PC-9 (cell line): ENCODE measurements around the gene LARP4B. TPM values are rescaled to one million over a fixed set of nuclear protein-coding genes. Genes with fewer than 3 reads are reported as not detected.

Experiments used
- BruUV-seq: library from RNA; stranded (reverse); fragments of 400-500 nt; replicated peaks from 2 replicates; lab custom pipeline; 2021; lab: Mats Ljungman, UMichigan
- CTCF ChIA-PET: fragments of 300-600 bp; sonication (Branson Sonifier 250); formaldehyde crosslinking; loops from one replicate; lab custom pipeline; 2022; ENCODE audit warnings: antibody characterized with exemption; lab: Charles Lee
- POLR2A ChIA-PET: fragments of 300-600 bp; sonication (Branson Sonifier 250); formaldehyde crosslinking; loops from one replicate; lab custom pipeline; 2022; ENCODE audit warnings: antibody characterized with exemption; ENCODE audit not compliant: unreplicated experiment; lab: Charles Lee
- DNase-seq, 2 experiments: peaks; one replicate each; pipeline versions ENCODE4 v3.0.0 to v3.0.0-alpha.2; 2015 to 2022; ENCODE audit warnings: mixed read lengths in 1 of 2
- H2AFZ ChIP-seq: fragments of 200-600 bp; sonication (generic); 2 replicates; pipeline ENCODE4 v1.8.1; 2017; ENCODE audit warnings: antibody characterized with exemption
- H3F3A ChIP-seq: fragments of 200-600 bp; sonication (generic); 2 replicates; pipeline ENCODE4 v1.8.1; 2017; ENCODE audit warnings: antibody characterized with exemption, mild to moderate bottlenecking, low read depth; ENCODE audit not compliant: insufficient read depth
- H3K27ac ChIP-seq: fragments of 200-600 bp; sonication (generic); 2 replicates; pipeline ENCODE4 v1.6.1; 2016; ENCODE audit warnings: mixed run types
- H3K27me3 ChIP-seq: fragments of 200-600 bp; sonication (generic); 2 replicates; pipeline ENCODE4 v1.6.1; 2016; ENCODE audit warnings: low read depth, mixed run types; ENCODE audit not compliant: insufficient read depth
- H3K36me3 ChIP-seq: fragments of 200-600 bp; sonication (generic); 2 replicates; pipeline ENCODE4 v1.6.1; 2016; ENCODE audit warnings: low read depth, mixed run types
- H3K4me1 ChIP-seq: fragments of 200-600 bp; sonication (generic); replicated peaks from 2 replicates; pipeline ENCODE4 v1.6.1; 2016; ENCODE audit warnings: mixed run types; ENCODE audit not compliant: insufficient read depth
- H3K4me2 ChIP-seq: fragments of 200-600 bp; sonication (generic); 2 replicates; pipeline ENCODE4 v1.6.1; 2017; ENCODE audit warnings: mixed run types
- H3K4me3 ChIP-seq: fragments of 200-600 bp; sonication (generic); 2 replicates; pipeline ENCODE4 v1.6.1; 2016; ENCODE audit warnings: mixed run types
- H3K79me2 ChIP-seq: fragments of 200-600 bp; sonication (generic); 2 replicates; pipeline ENCODE4 v1.6.1; 2017; ENCODE audit warnings: low read depth, mixed run types
- H3K9me2 ChIP-seq: fragments of 200-600 bp; sonication (generic); 2 replicates; pipeline ENCODE4 v1.8.1; 2017; ENCODE audit warnings: mild to moderate bottlenecking; ENCODE audit not compliant: insufficient read depth
- H3K9me3 ChIP-seq: fragments of 200-600 bp; sonication (generic); 2 replicates; pipeline ENCODE4 v1.8.1; 2016; ENCODE audit warnings: low read depth; ENCODE audit not compliant: insufficient read depth
- H4K20me1 ChIP-seq: fragments of 200-600 bp; sonication (generic); 2 replicates; pipeline ENCODE4 v1.8.1; 2017; ENCODE audit not compliant: insufficient read depth
- EZH2 ChIP-seq: fragments of 200-600 bp; sonication (generic); IDR thresholded peaks from 2 replicates; pipeline ENCODE4 v1.8.0; 2017; ENCODE audit warnings: antibody characterized with exemption, low read depth
- intact Hi-C: fragments of 100-400 bp; cut with micrococcal nuclease; formaldehyde crosslinking; loops from one replicate; pipeline ENCODE4 v1.10.0; 2022; ENCODE audit not compliant: unreplicated experiment
- total RNA-seq: library from RNA; stranded (reverse); gene quantifications from 2 replicates; pipeline ENCODE4 v1.2.3, GENCODE V29; 2021
- TF ChIP-seq, protein P1 (sequence below): fragments of 200-600 bp; sonication (generic); conservative IDR thresholded peaks from 2 replicates; pipeline ENCODE4 v1.6.1; 2017; ENCODE audit warnings: mixed run types, antibody characterized with exemption, mild to moderate bottlenecking, moderate library complexity

Gene LARP4B
- total RNA-seq, 1 experiment from 2014 or later, result 93.4 TPM

DNA sequence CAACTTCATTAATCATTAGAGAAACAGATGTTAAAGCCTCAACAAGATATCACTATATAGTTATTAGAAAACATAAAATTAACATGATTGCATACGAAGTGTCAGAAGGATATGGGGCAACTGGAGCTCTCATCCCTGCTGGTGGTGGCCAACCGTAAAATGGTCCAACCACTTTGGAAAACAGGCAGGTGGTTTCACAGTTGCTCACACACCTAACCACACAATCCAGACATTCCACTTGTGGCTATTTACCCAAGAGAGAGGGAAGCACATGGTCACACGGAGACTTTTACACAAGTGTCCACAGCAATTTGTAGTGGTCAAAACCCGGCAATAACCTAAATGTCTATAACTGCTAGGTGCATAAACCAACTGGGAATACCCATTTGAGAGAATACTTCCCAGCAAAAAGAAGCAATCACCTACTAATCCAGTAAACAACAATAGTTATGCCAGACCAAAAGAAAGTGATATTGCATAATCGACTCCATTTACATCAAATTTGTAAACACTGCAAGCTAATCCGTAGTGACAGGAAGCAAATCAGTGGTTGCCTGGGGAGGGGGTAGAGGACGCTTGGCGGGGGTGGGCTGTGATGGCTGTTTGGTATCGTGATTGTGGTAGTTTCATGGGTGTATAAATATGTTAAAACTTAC lies 91.8 kb downstream of the LARP4B start:
- no peaks in the 10 kb centered on the region for H3K36me3 ChIP-seq
- TF ChIP-seq, protein P1, sequence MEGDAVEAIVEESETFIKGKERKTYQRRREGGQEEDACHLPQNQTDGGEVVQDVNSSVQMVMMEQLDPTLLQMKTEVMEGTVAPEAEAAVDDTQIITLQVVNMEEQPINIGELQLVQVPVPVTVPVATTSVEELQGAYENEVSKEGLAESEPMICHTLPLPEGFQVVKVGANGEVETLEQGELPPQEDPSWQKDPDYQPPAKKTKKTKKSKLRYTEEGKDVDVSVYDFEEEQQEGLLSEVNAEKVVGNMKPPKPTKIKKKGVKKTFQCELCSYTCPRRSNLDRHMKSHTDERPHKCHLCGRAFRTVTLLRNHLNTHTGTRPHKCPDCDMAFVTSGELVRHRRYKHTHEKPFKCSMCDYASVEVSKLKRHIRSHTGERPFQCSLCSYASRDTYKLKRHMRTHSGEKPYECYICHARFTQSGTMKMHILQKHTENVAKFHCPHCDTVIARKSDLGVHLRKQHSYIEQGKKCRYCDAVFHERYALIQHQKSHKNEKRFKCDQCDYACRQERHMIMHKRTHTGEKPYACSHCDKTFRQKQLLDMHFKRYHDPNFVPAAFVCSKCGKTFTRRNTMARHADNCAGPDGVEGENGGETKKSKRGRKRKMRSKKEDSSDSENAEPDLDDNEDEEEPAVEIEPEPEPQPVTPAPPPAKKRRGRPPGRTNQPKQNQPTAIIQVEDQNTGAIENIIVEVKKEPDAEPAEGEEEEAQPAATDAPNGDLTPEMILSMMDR, result no peak
- TF ChIP-seq EZH2, result no peak
- CTCF ChIA-PET, result no interaction called here
- H3K79me2 ChIP-seq, result 0 out of 2 replicates have a peak, but pooled peaks cover 5% of the 10 kb centered on the region
- DNase-seq, result no peak
- no peak overlapping the region for H3K4me3 ChIP-seq
- intact Hi-C loops, result no loop called here
- POLR2A ChIA-PET, result no interaction called here
- no peaks in the 10 kb centered on the region for H3K9me3 ChIP-seq
- no peaks in the 10 kb centered on the region for H3K9me2 ChIP-seq
- BruUV-seq, result no TSS peak
- H3K4me1 ChIP-seq, result no peaks in the 10 kb centered on the region
- no peaks in the 10 kb centered on the region; the same call in 1 of the 2 replicates for H3F3A ChIP-seq
- no peak overlapping the region for H3K27ac ChIP-seq
- H4K20me1 ChIP-seq, result peaks cover 6% of the 10 kb centered on the region; the same call in 1 of the 2 replicates
- no peak overlapping the region for H2AFZ ChIP-seq
- no peaks in the 10 kb centered on the region for H3K27me3 ChIP-seq
- H3K4me2 ChIP-seq, result no peak overlapping the region

DNA sequence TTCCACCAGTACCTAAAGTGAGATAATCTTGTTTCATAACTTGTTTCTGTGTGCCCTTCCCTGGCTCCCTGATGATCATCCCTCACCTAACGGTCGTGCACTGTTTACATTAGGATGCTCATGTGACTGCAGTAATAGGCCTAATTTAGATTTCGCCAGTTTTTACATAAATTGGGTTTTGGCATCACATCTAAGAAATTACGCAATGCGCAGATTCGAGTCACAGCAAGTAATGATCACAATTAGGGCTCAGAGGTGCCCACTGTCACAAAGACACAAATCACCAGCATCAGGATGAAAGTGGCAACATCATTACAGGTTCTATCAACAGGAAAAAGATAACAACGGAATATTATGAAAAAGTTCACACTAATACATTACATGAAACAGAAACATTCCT lies 94.7 kb downstream of the LARP4B start:
- intact Hi-C loops, result no loop called here
- Histone ChIP-seq H2AFZ (no peak overlapping the region), H3K27me3 (no peaks in the 10 kb centered on the region), H3K79me2 (0 out of 2 replicates have a peak, but pooled peaks cover 5% of the 10 kb centered on the region), H4K20me1 (peaks cover 6% of the 10 kb centered on the region; the same call in 1 of the 2 replicates), H3K36me3 (no peaks in the 10 kb centered on the region), H3K4me1 (no peaks in the 10 kb centered on the region), H3K9me3 (no peaks in the 10 kb centered on the region), H3K4me3 (no peak overlapping the region), H3K4me2 (no peak overlapping the region), H3K9me2 (no peaks in the 10 kb centered on the region), H3F3A (no peaks in the 10 kb centered on the region), H3K27ac (no peak overlapping the region)
- TF ChIP-seq EZH2, result no peak
- TF ChIP-seq, protein P1, result no peak
- no peak for DNase-seq
- BruUV-seq, result no TSS peak
- ChIA-PET CTCF (no interaction called here), POLR2A (no interaction called here)

DNA sequence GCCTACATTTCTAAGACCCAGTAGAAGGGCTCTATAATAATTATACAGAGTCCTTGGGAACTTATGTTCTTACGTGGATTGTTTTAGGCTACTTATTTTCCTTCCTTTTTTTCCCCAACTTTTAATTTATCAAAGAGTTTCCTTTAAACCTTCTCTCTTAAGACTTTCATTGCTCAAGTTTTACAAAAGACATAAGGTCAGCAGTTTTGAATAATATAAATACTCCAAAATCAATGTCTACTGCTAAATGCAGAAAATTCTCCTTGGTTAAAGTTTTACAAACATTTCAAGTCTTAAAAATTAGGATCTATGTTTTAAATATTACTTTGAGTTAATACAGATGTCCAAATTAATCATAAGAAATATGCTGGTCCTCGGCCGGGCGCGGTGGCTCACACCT lies 97.0 kb downstream of the LARP4B start:
- Histone ChIP-seq H3K4me3 (no peak overlapping the region), H3K36me3 (no peaks in the 10 kb centered on the region), H3K27ac (no peak overlapping the region), H3K9me3 (no peaks in the 10 kb centered on the region), H3K4me1 (no peaks in the 10 kb centered on the region), H4K20me1 (peaks cover 6% of the 10 kb centered on the region; the same call in 1 of the 2 replicates), H3K9me2 (no peaks in the 10 kb centered on the region), H3K4me2 (no peak overlapping the region), H3F3A (no peaks in the 10 kb centered on the region), H3K79me2 (0 out of 2 replicates have a peak, but pooled peaks cover 5% of the 10 kb centered on the region), H3K27me3 (no peaks in the 10 kb centered on the region), H2AFZ (no peak overlapping the region)
- BruUV-seq, result no TSS peak
- intact Hi-C loops, result no loop called here
- POLR2A ChIA-PET, result no interaction called here
- TF ChIP-seq, protein P1, result no peak
- no peak for TF ChIP-seq EZH2
- no peak for DNase-seq
- CTCF ChIA-PET, result no interaction called here
